T-helper 17 cell (primary cell): Measurements from ENCODE around the gene CLC. TPM values are rescaled to one million over a fixed set of nuclear protein-coding genes. Genes with fewer than 3 reads are reported as not detected.
"Not testable (repeated sequence)": the region's sequence is repeated elsewhere in the genome, so short reads cannot be mapped to it uniquely, and the experiment has no call there.

Experiments
- ATAC-seq: fragments of 150-1000 bp; cut with Tn5 transposase; 2 replicates; pipeline ENCODE4 v1.10.0; 2021; ENCODE audit warnings: mild to moderate bottlenecking, moderate library complexity
- DNase-seq, 3 donors: peaks; one replicate each; pipeline versions ENCODE4 v3.0.0 to v3.0.0-alpha.2; 2020 to 2021
- H3K9me3 ChIP-seq: one replicate; pipeline ENCODE4 v1.7.0; 2013; ENCODE audit warnings: low read length, mild to moderate bottlenecking; ENCODE audit not compliant: control insufficient read depth, poor library complexity, severe bottlenecking
- H3K27ac Mint-ChIP-seq: one replicate; pipeline ENCODE4 v1.8.0; 2022; ENCODE audit warnings: mild to moderate bottlenecking, moderate library complexity, mixed read lengths
- H3K27me3 Mint-ChIP-seq: one replicate; pipeline ENCODE4 v1.8.0; 2022; ENCODE audit warnings: mixed read lengths
- H3K36me3 Mint-ChIP-seq: one replicate; pipeline ENCODE4 v1.8.0; 2022; ENCODE audit warnings: low read depth, mixed read lengths
- H3K4me1 Mint-ChIP-seq: one replicate; pipeline ENCODE4 v1.8.0; 2022; ENCODE audit warnings: mild to moderate bottlenecking, mixed read lengths
- H3K4me3 Mint-ChIP-seq: one replicate; pipeline ENCODE4 v1.8.0; 2022; ENCODE audit warnings: mild to moderate bottlenecking, moderate library complexity, mixed read lengths
- total RNA-seq, 4 donors: library from RNA in 2 of 4; stranded (reverse) in 2 of 4; gene quantifications; one replicate each; pipeline ENCODE4 v1.2.3 and lab custom pipeline; 2022 to 2026

The CLC gene
- total RNA-seq, 2 donors from 2014 or later, result 1.9 to 8.2 TPM

GRCh38 chr19:39710333-39710890, 27.4 kb downstream of the CLC start:
- H3K27me3 Mint-ChIP-seq, result peaks cover 3% of the 10 kb centered on the region
- H3K4me1 Mint-ChIP-seq, result peaks cover 10% of the 10 kb centered on the region
- no peak for ATAC-seq
- H3K4me3 Mint-ChIP-seq, result no peak overlapping the region
- DNase-seq, result no peak
- H3K36me3 Mint-ChIP-seq, result no peaks in the 10 kb centered on the region
- no peak overlapping the region for H3K27ac Mint-ChIP-seq
- H3K9me3 ChIP-seq, result no peaks in the 10 kb centered on the region

GRCh38 chr19:39709026-39709872, 28.6 kb downstream of the CLC start:
- Mint-ChIP-seq H3K4me1 (peaks cover 14% of the 10 kb centered on the region), H3K27me3 (no peaks in the 10 kb centered on the region), H3K27ac (no peak overlapping the region), H3K4me3 (no peak overlapping the region), H3K36me3 (no peaks in the 10 kb centered on the region)
- DNase-seq (no peak), ATAC-seq (no peak)
- H3K9me3 ChIP-seq, result no peaks in the 10 kb centered on the region

GRCh38 chr19:39708594-39708993, 29.2 kb downstream of the CLC start:
- no peaks in the 10 kb centered on the region for H3K27me3 Mint-ChIP-seq
- H3K36me3 Mint-ChIP-seq, result no peaks in the 10 kb centered on the region
- peaks cover 17% of the 10 kb centered on the region for H3K4me1 Mint-ChIP-seq
- no peak overlapping the region for H3K27ac Mint-ChIP-seq
- no peak for DNase-seq
- no peak for ATAC-seq
- no peaks in the 10 kb centered on the region for H3K9me3 ChIP-seq
- H3K4me3 Mint-ChIP-seq, result no peak overlapping the region

- Mint-ChIP-seq H3K27ac (peak overlapping the region; percentile 70), H3K36me3 (no peaks in the 10 kb centered on the region), H3K4me1 (peaks cover 17% of the 10 kb centered on the region), H3K27me3 (peaks cover 6% of the 10 kb centered on the region), H3K4me3 (peak overlapping the region; percentile 15)
- no peaks in the 10 kb centered on the region for H3K9me3 ChIP-seq
- ATAC-seq (peak; percentile 56), DNase-seq (no peak)
These were observed 32.1 kb downstream of the CLC start for GRCh38 chr19:39705578-39706188.

- Mint-ChIP-seq H3K27me3 (peaks cover 16% of the 10 kb centered on the region), H3K27ac (no peak within 1 kb of the TSS), H3K36me3 (no peaks in the 10 kb centered on the region), H3K4me3 (no peak within 1 kb of the TSS), H3K4me1 (peaks cover 12% of the 10 kb centered on the region)
- ATAC-seq (no peak), DNase-seq (no peak)
- no peaks in the 10 kb centered on the region for H3K9me3 ChIP-seq
These were observed 33.4 kb downstream of the CLC start, which contains the start of gene LGALS14 for GRCh38 chr19:39704181-39705044. LGALS14 (plus strand) TSS chr19:39704481; CDS start chr19:39704529, 48 bp downstream.

- no peak for DNase-seq
- Mint-ChIP-seq H3K4me1 (peaks cover 12% of the 10 kb centered on the region), H3K4me3 (no peak overlapping the region), H3K27me3 (peaks cover 47% of the 10 kb centered on the region), H3K27ac (no peak overlapping the region), H3K36me3 (no peaks in the 10 kb centered on the region)
- no peak for ATAC-seq
- no peaks in the 10 kb centered on the region for H3K9me3 ChIP-seq
These were observed 36.5 kb downstream of the CLC start for GRCh38 chr19:39701291-39701690.

- ATAC-seq, result no peak
- no peaks in the 10 kb centered on the region for H3K36me3 Mint-ChIP-seq
- H3K27me3 Mint-ChIP-seq, result peaks cover 63% of the 10 kb centered on the region
- H3K4me3 Mint-ChIP-seq, result no peak overlapping the region
- H3K4me1 Mint-ChIP-seq, result no peaks in the 10 kb centered on the region
- H3K9me3 ChIP-seq, result no peaks in the 10 kb centered on the region
- no peak overlapping the region for H3K27ac Mint-ChIP-seq
- no peak for DNase-seq
These were observed 39.3 kb downstream of the CLC start for GRCh38 chr19:39698535-39698934.

- Mint-ChIP-seq H3K27me3 (peaks cover 73% of the 10 kb centered on the region), H3K36me3 (no peaks in the 10 kb centered on the region), H3K27ac (no peak overlapping the region), H3K4me1 (no peaks in the 10 kb centered on the region), H3K4me3 (no peak overlapping the region)
- ATAC-seq (no peak), DNase-seq (no peak)
- H3K9me3 ChIP-seq, result no peaks in the 10 kb centered on the region
These were observed 41.4 kb downstream of the CLC start for GRCh38 chr19:39696387-39696786.

- Mint-ChIP-seq H3K27me3 (peaks cover 71% of the 10 kb centered on the region), H3K36me3 (no peaks in the 10 kb centered on the region), H3K4me1 (no peaks in the 10 kb centered on the region), H3K27ac (no peak overlapping the region), H3K4me3 (no peak overlapping the region)
- DNase-seq, result no peak
- no peak for ATAC-seq
- H3K9me3 ChIP-seq, result no peaks in the 10 kb centered on the region
These were observed 42.1 kb downstream of the CLC start for GRCh38 chr19:39695759-39696158.

GRCh38 chr19:39692822-39693221, 45.0 kb downstream of the CLC start:
- no peaks in the 10 kb centered on the region for H3K4me1 Mint-ChIP-seq
- H3K4me3 Mint-ChIP-seq, result no peak overlapping the region
- DNase-seq, result no peak
- H3K27ac Mint-ChIP-seq, result no peak overlapping the region
- ATAC-seq, result no peak
- no peaks in the 10 kb centered on the region for H3K9me3 ChIP-seq
- peaks cover 54% of the 10 kb centered on the region for H3K27me3 Mint-ChIP-seq
- no peaks in the 10 kb centered on the region for H3K36me3 Mint-ChIP-seq

- Mint-ChIP-seq H3K4me1 (no peaks in the 10 kb centered on the region), H3K27me3 (peaks cover 48% of the 10 kb centered on the region), H3K4me3 (no peak overlapping the region), H3K27ac (no peak overlapping the region), H3K36me3 (no peaks in the 10 kb centered on the region)
- H3K9me3 ChIP-seq, result no peaks in the 10 kb centered on the region
- DNase-seq (no peak), ATAC-seq (no peak)
These were observed 45.7 kb downstream of the CLC start for GRCh38 chr19:39692166-39692565.

- H3K4me3 Mint-ChIP-seq, ATAC-seq, H3K4me1 Mint-ChIP-seq, H3K36me3 Mint-ChIP-seq, DNase-seq, H3K9me3 ChIP-seq, H3K27ac Mint-ChIP-seq: not testable (repeated sequence)
- H3K27me3 Mint-ChIP-seq, result peaks cover 30% of the 10 kb centered on the region
These were observed 49.2 kb downstream of the CLC start for GRCh38 chr19:39688637-39689036.

GRCh38 chr19:39686739-39687138, 51.1 kb downstream of the CLC start:
- peaks cover 20% of the 10 kb centered on the region for H3K27me3 Mint-ChIP-seq
- H3K4me1 Mint-ChIP-seq, result peaks cover 11% of the 10 kb centered on the region
- no peak overlapping the region for H3K27ac Mint-ChIP-seq
- no peaks in the 10 kb centered on the region for H3K9me3 ChIP-seq
- DNase-seq, result no peak
- H3K4me3 Mint-ChIP-seq, result no peak overlapping the region
- peaks cover 4% of the 10 kb centered on the region for H3K36me3 Mint-ChIP-seq
- ATAC-seq, result no peak
